Mammary epithelial cell (primary cell): ENCODE measurements around the gene PER3.

Source experiments
- EZH2 ChIP-seq: IDR thresholded peaks from 2 replicates; pipeline ENCODE4 v1.6.1; 2012; ENCODE audit warnings: low read length, inconsistent platforms, borderline replicate concordance
- TF ChIP-seq, protein P1 (sequence below), 2 donors: IDR thresholded peaks in 1 of 2; conservative IDR thresholded peaks in 1 of 2; 2 replicates each; pipeline ENCODE4 v1.5.1; 2011 to 2012; ENCODE audit warnings: inconsistent platforms in 2 of 2, low read length in 2 of 2, mild to moderate bottlenecking in 2 of 2, control low read depth in 1 of 2, low read depth in 1 of 2; ENCODE audit not compliant: insufficient read depth in 1 of 2; ENCODE audit errors: extremely low read depth in 1 of 2

DNA sequence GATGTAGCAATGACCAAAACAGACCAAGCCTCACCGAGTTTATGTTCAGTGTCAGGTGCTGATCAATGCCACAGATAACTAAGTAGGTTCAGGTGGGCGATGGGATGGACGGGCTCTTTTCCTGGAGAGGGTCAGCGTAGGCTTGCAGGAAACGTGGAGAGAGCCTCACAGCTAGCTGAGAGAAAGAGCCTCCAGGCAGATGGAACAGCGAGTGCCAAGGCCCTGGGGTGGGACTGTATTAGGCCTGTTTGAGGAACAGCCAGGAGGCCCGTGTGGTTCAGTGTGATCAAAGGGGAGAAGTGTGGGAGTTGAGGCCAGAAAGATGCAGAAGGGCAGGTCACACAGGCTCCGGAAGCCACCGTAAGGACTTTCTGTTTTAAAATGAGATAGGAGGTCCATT is 76.0 kb downstream of the PER3 start:
- TF ChIP-seq, protein P1, sequence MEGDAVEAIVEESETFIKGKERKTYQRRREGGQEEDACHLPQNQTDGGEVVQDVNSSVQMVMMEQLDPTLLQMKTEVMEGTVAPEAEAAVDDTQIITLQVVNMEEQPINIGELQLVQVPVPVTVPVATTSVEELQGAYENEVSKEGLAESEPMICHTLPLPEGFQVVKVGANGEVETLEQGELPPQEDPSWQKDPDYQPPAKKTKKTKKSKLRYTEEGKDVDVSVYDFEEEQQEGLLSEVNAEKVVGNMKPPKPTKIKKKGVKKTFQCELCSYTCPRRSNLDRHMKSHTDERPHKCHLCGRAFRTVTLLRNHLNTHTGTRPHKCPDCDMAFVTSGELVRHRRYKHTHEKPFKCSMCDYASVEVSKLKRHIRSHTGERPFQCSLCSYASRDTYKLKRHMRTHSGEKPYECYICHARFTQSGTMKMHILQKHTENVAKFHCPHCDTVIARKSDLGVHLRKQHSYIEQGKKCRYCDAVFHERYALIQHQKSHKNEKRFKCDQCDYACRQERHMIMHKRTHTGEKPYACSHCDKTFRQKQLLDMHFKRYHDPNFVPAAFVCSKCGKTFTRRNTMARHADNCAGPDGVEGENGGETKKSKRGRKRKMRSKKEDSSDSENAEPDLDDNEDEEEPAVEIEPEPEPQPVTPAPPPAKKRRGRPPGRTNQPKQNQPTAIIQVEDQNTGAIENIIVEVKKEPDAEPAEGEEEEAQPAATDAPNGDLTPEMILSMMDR (conservative IDR thresholded peaks at IDR 0.05 in 1 of 2, IDR thresholded peaks at IDR 0.05 in 1 of 2; ENCODE audit: extremely low read depth in 1 of 2, insufficient read depth in 1 of 2, low read depth in 1 of 2, low read length in 2 of 2), result no peak
- TF ChIP-seq EZH2, result no peak
